Measurements from ENCODE around the gene MOSMO.

The MOSMO gene

DNA sequence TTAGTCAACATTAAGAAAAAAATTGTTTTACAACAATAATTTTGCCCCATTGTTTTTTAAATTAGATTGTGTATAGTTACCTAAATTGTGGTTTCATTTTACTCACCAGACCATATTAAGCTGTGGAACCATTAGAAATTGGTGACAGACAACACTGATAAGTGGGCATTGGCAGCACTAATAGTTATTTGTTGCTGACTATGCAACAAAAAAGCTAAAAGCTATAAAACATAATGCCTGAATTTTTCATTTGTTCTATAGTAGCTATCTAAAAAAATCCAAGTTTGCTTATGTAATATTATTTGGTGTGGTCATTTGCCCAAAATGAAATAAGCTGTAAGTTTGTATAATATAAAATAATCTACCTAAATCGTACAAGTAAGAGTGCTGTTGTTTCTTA is 70.7 kb downstream of the MOSMO start:
- TF ChIP-seq, protein P1, sequence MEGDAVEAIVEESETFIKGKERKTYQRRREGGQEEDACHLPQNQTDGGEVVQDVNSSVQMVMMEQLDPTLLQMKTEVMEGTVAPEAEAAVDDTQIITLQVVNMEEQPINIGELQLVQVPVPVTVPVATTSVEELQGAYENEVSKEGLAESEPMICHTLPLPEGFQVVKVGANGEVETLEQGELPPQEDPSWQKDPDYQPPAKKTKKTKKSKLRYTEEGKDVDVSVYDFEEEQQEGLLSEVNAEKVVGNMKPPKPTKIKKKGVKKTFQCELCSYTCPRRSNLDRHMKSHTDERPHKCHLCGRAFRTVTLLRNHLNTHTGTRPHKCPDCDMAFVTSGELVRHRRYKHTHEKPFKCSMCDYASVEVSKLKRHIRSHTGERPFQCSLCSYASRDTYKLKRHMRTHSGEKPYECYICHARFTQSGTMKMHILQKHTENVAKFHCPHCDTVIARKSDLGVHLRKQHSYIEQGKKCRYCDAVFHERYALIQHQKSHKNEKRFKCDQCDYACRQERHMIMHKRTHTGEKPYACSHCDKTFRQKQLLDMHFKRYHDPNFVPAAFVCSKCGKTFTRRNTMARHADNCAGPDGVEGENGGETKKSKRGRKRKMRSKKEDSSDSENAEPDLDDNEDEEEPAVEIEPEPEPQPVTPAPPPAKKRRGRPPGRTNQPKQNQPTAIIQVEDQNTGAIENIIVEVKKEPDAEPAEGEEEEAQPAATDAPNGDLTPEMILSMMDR (IDR thresholded peaks at IDR 0.05), result no peak
- intact Hi-C loops (cut with DNase I; ENCODE audit: low total_unique reads), result loop anchor here (5.0 to 10.0 kb wide), 2 partner anchors 76 to 106 kb away; partner anchors contain the start of gene PDZD9
- Histone ChIP-seq H3K36me3 (no peaks in the 10 kb centered on the region), H3K27ac (no peak overlapping the region), H3K4me1 (peaks cover 0 to 8% (median 0%) of the 10 kb centered on the region in 4 donors), H3K4me3 (no peak overlapping the region), H3K27me3 (no peaks in the 10 kb centered on the region), H3K9me3 (no peaks in the 10 kb centered on the region)
- no peak for DNase-seq

DNA sequence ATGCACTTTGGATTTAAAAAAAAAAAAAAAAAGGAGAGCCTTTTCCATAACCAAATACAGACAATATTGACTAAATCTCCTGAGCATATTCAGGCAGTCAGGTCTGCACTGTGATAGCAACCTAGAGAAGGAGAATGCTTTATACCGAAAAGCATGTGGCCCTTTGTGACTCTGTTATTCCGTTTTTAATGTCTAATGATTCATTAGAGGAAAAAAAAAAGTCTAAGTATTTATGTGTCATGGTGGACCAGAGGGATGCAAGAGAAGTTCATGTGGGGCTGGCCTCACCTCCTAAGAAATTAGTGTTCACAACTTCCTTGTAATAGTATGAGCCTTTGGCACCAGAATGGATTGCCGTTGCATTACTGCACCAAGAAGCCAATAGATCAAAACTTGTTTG is 73.1 kb downstream of the MOSMO start:
- Histone ChIP-seq H3K4me3 (no peak overlapping the region), H3K36me3 (peaks cover 0 to 7% (median 0%) of the 10 kb centered on the region in 3 donors), H3K4me1 (peaks cover 0 to 13% (median 0%) of the 10 kb centered on the region in 4 donors), H3K9me3 (no peaks in the 10 kb centered on the region), H3K27me3 (no peaks in the 10 kb centered on the region), H3K27ac (no peak overlapping the region)
- TF ChIP-seq, protein P1 (IDR thresholded peaks at IDR 0.05), result no peak
- DNase-seq, result no peak
- intact Hi-C loops (cut with DNase I; ENCODE audit: low total_unique reads), result no loop called here

DNA sequence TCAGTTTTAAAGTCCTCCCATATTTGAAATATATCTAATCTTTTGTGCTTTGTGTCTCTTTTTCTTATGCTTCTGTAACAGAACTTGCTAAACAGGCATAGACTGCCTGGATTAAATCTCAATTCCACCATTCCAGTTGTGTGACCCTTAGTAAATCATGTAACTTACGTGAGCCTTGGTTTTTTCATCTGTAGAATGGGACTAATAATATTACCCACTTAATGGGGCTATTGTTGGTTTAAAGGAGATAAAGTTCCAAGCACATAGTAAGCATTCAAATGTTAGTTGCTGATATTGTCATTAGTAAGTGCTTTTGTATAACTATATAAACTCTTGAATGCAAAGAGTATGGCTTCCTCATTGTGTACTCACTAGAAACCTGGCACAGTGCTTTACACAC is 78.5 kb downstream of the MOSMO start:
- DNase-seq, result no peak
- Histone ChIP-seq H3K4me1 (peaks cover 0 to 13% (median 0%) of the 10 kb centered on the region in 4 donors), H3K36me3 (peaks cover 0 to 21% (median 5%) of the 10 kb centered on the region in 3 donors), H3K27ac (no peak overlapping the region), H3K27me3 (no peaks in the 10 kb centered on the region), H3K9me3 (no peaks in the 10 kb centered on the region), H3K4me3 (no peak overlapping the region)
- TF ChIP-seq, protein P1 (IDR thresholded peaks at IDR 0.05), result no peak
- intact Hi-C loops (cut with DNase I; ENCODE audit: low total_unique reads), result no loop called here

DNA sequence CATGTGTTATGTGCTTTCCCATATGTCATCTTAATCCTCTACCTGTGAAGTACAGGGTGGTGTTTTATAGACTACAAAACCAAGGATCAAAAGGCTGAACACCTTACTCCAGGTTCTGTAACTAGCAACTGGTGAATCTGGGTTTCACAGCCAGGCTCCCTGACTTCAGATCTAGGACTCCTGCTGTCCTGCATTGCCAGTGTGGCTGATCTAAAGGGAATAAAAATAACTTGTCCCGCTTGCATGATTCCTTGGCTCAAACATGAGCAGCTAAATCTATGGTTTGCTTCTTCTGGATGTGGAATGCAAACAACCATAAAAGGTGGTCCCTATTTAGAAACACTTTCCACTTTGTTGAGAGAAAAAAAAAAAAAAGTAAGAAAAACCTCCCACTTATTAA is 80.7 kb downstream of the MOSMO start:
- H3K27me3 ChIP-seq, result no peaks in the 10 kb centered on the region
- no peak for DNase-seq
- H3K27ac ChIP-seq, result no peak overlapping the region
- peaks cover 0 to 5% (median 0%) of the 10 kb centered on the region in 4 donors for H3K4me1 ChIP-seq
- peaks cover 0 to 21% (median 5%) of the 10 kb centered on the region in 3 donors for H3K36me3 ChIP-seq
- intact Hi-C loops (cut with DNase I; ENCODE audit: low total_unique reads), result no loop called here
- TF ChIP-seq, protein P1 (IDR thresholded peaks at IDR 0.05), result no peak
- H3K9me3 ChIP-seq, result no peaks in the 10 kb centered on the region
- no peak overlapping the region for H3K4me3 ChIP-seq

DNA sequence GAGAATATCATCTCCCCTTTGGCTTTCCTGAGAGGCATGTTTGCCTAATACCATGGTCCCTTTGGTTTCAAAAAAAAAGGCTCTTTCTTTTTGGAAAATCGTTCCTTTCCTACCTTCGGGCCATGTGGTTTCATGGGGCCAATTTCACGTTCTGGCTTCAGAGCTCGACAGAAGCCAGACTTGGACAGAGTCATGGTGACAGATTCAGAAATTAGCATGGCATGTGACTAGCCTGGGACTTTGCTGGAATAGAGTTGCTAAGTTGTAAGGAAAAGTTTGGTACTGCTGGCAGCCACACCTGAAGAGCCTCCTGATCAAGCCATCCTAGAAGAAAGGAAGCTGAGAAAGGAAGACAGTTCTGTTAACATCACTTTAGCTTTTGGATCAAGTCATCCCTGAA is 82.0 kb downstream of the MOSMO start:
- H3K27ac ChIP-seq, result no peak overlapping the region
- H3K36me3 ChIP-seq, result peaks cover 0 to 21% (median 5%) of the 10 kb centered on the region in 3 donors
- no peaks in the 10 kb centered on the region for H3K27me3 ChIP-seq
- H3K4me1 ChIP-seq, result no peaks in the 10 kb centered on the region
- intact Hi-C loops (cut with DNase I; ENCODE audit: low total_unique reads), result no loop called here
- no peaks in the 10 kb centered on the region for H3K9me3 ChIP-seq
- DNase-seq, result no peak
- TF ChIP-seq, protein P1 (IDR thresholded peaks at IDR 0.05), result no peak
- no peak overlapping the region for H3K4me3 ChIP-seq

DNA sequence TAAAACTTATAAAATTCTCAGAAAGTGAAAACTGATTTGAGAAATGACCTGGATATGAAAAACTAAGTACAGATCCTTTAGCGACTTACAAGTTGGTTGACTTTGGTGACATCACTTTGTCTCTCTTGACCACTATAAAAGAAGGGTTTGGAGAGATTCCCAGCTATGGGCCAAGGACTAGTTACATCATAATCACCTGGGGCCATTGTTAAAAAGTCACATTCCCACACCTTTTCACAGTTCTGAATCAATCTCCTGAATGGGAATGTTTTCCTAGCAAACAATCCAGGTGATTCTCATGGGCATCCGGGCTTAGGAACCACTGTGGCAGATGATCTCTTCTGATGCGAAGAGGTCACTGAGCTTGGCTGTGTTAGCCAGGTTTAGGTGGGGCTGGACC is 83.8 kb downstream of the MOSMO start:
- Histone ChIP-seq H3K27me3 (peaks cover 0 to 5% of the 10 kb centered on the region in 2 donors), H3K27ac (no peak overlapping the region), H3K9me3 (no peaks in the 10 kb centered on the region), H3K36me3 (peaks cover 0 to 8% (median 4%) of the 10 kb centered on the region in 3 donors), H3K4me1 (no peaks in the 10 kb centered on the region), H3K4me3 (no peak overlapping the region)
- no peak for DNase-seq
- TF ChIP-seq, protein P1 (IDR thresholded peaks at IDR 0.05), result no peak
- intact Hi-C loops (cut with DNase I; ENCODE audit: low total_unique reads), result no loop called here
